OCI-LY3 (cell line): ENCODE data around the gene DCTN5.

Source experiments
- EZH2phosphoT487 ChIP-seq: fragments of 200-600 bp; shearing (Covaris generic); IDR thresholded peaks from 2 replicates; pipeline ENCODE4 v1.6.1; 2018; ENCODE audit warnings: antibody characterized with exemption, mixed run types, low read depth
- TF ChIP-seq, protein P1 (sequence below): fragments of 200-600, 300-600 bp; sonication (generic); IDR thresholded peaks from 2 replicates; pipeline ENCODE4 v1.5.1; 2014; ENCODE audit warnings: antibody characterized with exemption, low read length, low read depth

DNA sequence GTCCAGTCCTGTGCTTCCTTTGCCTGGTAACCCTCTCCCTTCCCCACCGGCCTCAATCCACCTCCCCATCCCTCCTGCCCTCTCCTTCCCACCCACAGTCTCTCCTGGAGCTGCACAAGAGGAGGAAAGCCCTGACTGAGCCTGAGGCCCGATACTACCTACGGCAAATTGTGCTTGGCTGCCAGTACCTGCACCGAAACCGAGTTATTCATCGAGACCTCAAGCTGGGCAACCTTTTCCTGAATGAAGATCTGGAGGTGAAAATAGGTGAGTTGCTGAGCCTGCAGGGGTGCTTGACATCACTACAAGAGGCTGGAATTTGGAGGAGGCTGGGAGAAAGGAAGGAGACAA, 38.7 kb downstream of the DCTN5 start:
- TF ChIP-seq, protein P1, sequence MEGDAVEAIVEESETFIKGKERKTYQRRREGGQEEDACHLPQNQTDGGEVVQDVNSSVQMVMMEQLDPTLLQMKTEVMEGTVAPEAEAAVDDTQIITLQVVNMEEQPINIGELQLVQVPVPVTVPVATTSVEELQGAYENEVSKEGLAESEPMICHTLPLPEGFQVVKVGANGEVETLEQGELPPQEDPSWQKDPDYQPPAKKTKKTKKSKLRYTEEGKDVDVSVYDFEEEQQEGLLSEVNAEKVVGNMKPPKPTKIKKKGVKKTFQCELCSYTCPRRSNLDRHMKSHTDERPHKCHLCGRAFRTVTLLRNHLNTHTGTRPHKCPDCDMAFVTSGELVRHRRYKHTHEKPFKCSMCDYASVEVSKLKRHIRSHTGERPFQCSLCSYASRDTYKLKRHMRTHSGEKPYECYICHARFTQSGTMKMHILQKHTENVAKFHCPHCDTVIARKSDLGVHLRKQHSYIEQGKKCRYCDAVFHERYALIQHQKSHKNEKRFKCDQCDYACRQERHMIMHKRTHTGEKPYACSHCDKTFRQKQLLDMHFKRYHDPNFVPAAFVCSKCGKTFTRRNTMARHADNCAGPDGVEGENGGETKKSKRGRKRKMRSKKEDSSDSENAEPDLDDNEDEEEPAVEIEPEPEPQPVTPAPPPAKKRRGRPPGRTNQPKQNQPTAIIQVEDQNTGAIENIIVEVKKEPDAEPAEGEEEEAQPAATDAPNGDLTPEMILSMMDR = no peak
- no peak for TF ChIP-seq EZH2phosphoT487
